Measurements from ENCODE around the gene CISH. TPM values are rescaled to one million over a fixed set of nuclear protein-coding genes. Genes with fewer than 3 reads are reported as not detected.
A peak's percentile ranks its signal among the peaks of the same experiment; 100 is the strongest.

Gene CISH
- total RNA-seq, 5 donors from 2014 or later (not counting 1 experiment from before 2014, with no cell fraction given) = 37.4 to 217 (median 190) TPM

DNA sequence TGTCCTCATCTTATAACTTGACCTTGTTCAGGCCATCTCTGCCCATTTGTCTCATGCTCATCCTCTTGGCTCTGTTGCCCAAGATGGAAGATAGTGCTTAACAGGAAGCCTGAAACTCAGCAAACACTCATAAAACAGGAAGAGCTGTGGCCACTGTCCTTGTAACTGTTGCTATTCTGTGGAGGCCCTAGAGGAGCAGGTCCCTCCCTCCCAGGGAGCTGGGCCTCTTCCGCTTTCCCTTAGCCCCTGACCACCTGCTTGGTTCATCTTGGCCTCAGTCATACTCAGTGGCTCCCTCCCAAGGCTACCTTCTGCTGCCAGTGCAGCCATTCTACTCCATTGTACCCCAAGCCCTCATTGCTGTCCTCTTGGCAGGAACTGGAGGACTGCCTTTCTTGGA, 8.8 kb upstream of the CISH start:
- peak overlapping the region; percentile 21 to 99 (median 46) for H3K4me3 Mint-ChIP-seq
- Histone ChIP-seq H3K9me3 (no peaks in the 10 kb centered on the region), H3K4me3 (ENCODE audit: control insufficient read depth in 1 of 2, extremely low read depth in 1 of 2, low read length in 1 of 2) (peak overlapping the region in 1 of 2 donors; percentile 25), H3K27ac (ENCODE audit: low read length) (peak overlapping the region; percentile 58), H3K4me1 (ENCODE audit: control insufficient read depth in 1 of 2, extremely low read depth in 1 of 2, insufficient read depth in 2 of 2, low read length in 2 of 2) (peaks cover 51 to 97% of the 10 kb centered on the region in 2 experiments), H3K27me3 (replicated peaks in 1 of 2; ENCODE audit: control insufficient read depth in 2 of 2, extremely low read depth in 1 of 2, insufficient read depth in 2 of 2, low read length in 1 of 2) (no peaks in the 10 kb centered on the region), H3K36me3 (ENCODE audit: control insufficient read depth in 2 of 2, extremely low read depth in 1 of 2, insufficient read depth in 1 of 2, low read length in 1 of 2) (peaks cover 3 to 17% of the 10 kb centered on the region in 2 donors)
- no peak for DNase-seq
- H3K36me3 Mint-ChIP-seq = peaks cover 7% of the 10 kb centered on the region
- H3K4me1 Mint-ChIP-seq = peaks cover 82 to 86% (median 84%) of the 10 kb centered on the region in 3 donors
- no peaks in the 10 kb centered on the region for H3K9me3 Mint-ChIP-seq
- WGBS (ENCODE audit: insufficient coverage) = 29% methylated on average over 1 of the region's 1 CpG
- no peak for ATAC-seq (replicated peaks in 1 of 4)
- H3K27me3 Mint-ChIP-seq = no peaks in the 10 kb centered on the region
- CTCF ChIA-PET = interaction anchor here (0.6 to 1.5 kb wide), 4 partner anchors 33 to 815 kb away, joined by 3 to 4 read pairs (median 4); no protein-coding TSS in a partner anchor
- POLR2A ChIA-PET = no interaction called here
- H3K27ac Mint-ChIP-seq = peak overlapping the region; percentile 95 to 96

DNA sequence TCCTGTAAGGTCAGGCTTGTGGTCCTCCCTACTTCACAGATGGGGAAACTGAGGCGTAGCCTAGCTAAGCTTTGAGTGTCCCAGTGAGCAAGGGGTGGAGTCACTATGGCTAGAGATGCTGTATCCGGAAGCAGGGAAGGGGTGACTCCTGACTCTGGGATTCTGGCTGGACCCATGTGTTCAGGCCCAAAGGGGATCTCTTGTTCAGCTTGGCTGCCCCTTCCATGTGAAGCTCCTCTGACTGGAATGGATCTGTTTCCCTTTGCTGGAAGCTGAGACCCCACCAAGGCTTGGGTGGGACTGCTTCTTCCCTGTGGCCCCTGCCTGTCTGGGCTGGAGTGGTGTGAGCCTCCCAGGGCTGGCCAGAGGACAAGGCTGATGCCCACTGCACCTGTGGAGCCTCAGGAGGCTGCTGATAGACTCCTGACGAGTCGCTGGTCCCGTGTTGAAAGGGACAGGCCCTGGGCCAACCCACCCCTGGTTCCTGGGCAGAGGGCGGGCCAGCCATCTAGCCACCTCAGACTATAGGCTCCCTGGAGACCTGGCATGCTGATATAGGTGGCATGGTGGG, 6.4 kb upstream of the CISH start:
- H3K9me3 ChIP-seq = no peaks in the 10 kb centered on the region
- H3K36me3 ChIP-seq (ENCODE audit: control insufficient read depth in 2 of 2, extremely low read depth in 1 of 2, insufficient read depth in 1 of 2, low read length in 1 of 2) = peaks cover 3 to 15% of the 10 kb centered on the region in 2 donors
- Mint-ChIP-seq H3K27me3 (no peaks in the 10 kb centered on the region), H3K4me1 (peaks cover 66 to 81% (median 75%) of the 10 kb centered on the region in 3 donors), H3K27ac (peak overlapping the region; percentile 95 to 96), H3K36me3 (peaks cover 7% of the 10 kb centered on the region), H3K9me3 (no peaks in the 10 kb centered on the region), H3K4me3 (peak overlapping the region; percentile 78 to 99 (median 90))
- DNase-seq = no peak
- H3K4me3 ChIP-seq (ENCODE audit: control insufficient read depth in 1 of 2, extremely low read depth in 1 of 2, low read length in 1 of 2) = peak overlapping the region; percentile 88 to 93
- ATAC-seq (replicated peaks in 1 of 4) = no peak
- WGBS (ENCODE audit: insufficient coverage) = 10% methylated on average over 2 of the region's 6 CpGs
- no peaks in the 10 kb centered on the region for H3K27me3 ChIP-seq (replicated peaks in 1 of 2; ENCODE audit: control insufficient read depth in 2 of 2, extremely low read depth in 1 of 2, insufficient read depth in 2 of 2, low read length in 1 of 2)
- POLR2A ChIA-PET = no interaction called here
- H3K27ac ChIP-seq (ENCODE audit: low read length) = peak overlapping the region; percentile 72
- H3K4me1 ChIP-seq (ENCODE audit: control insufficient read depth in 1 of 2, extremely low read depth in 1 of 2, insufficient read depth in 2 of 2, low read length in 2 of 2) = peaks cover 39 to 91% of the 10 kb centered on the region in 2 experiments
- CTCF ChIA-PET = interaction anchor here in 1 of 2 donors (1.1 to 7.0 kb wide), 3 partner anchors 47 to 767 kb away, joined by 3 to 139 read pairs (median 17); partner anchors contain the start of genes HEMK1 and MANF

- POLR2A ChIA-PET = interaction anchor here in 1 of 2 donors (0.5 kb wide), 1 partner anchor 782 kb away, joined by 3 read pairs; no protein-coding TSS in a partner anchor
- H3K27ac Mint-ChIP-seq = peak within 1 kb of the TSS; percentile 96 to 98
- H3K27me3 ChIP-seq (replicated peaks in 1 of 2; ENCODE audit: control insufficient read depth in 2 of 2, extremely low read depth in 1 of 2, insufficient read depth in 2 of 2, low read length in 1 of 2) = no peaks in the 10 kb centered on the region
- ATAC-seq (replicated peaks in 1 of 4) (peak; percentile 7 to 13 (median 10)), DNase-seq (peak in 10 of 35 experiments; percentile 25 to 55 (median 39))
- no peaks in the 10 kb centered on the region for H3K9me3 Mint-ChIP-seq
- peak within 1 kb of the TSS; percentile 88 to 93 for H3K4me3 ChIP-seq (ENCODE audit: control insufficient read depth in 1 of 2, extremely low read depth in 1 of 2, low read length in 1 of 2)
- under 1% methylated on average over 49 of the region's 58 CpGs for WGBS (ENCODE audit: insufficient coverage)
- H3K4me1 ChIP-seq (ENCODE audit: control insufficient read depth in 1 of 2, extremely low read depth in 1 of 2, insufficient read depth in 2 of 2, low read length in 2 of 2) = peaks cover 45 to 91% of the 10 kb centered on the region in 2 experiments
- peak within 1 kb of the TSS; percentile 72 for H3K27ac ChIP-seq (ENCODE audit: low read length)
- peaks cover 8% of the 10 kb centered on the region for H3K36me3 Mint-ChIP-seq
- CTCF ChIA-PET = interaction anchor here (1.1 to 7.0 kb wide), 10 partner anchors 16 to 768 kb away, joined by 5 to 139 read pairs (median 8); partner anchors contain the start of genes C3orf18 (in 1 of the 2), HEMK1 (in 1 of the 2) and MANF (in 1 of the 2)
- H3K36me3 ChIP-seq (ENCODE audit: control insufficient read depth in 2 of 2, extremely low read depth in 1 of 2, insufficient read depth in 1 of 2, low read length in 1 of 2) = peaks cover 3 to 9% of the 10 kb centered on the region in 2 donors
- H3K9me3 ChIP-seq = no peaks in the 10 kb centered on the region
- peak within 1 kb of the TSS; percentile 78 to 99 (median 96) for H3K4me3 Mint-ChIP-seq
- H3K4me1 Mint-ChIP-seq = peaks cover 66 to 81% (median 74%) of the 10 kb centered on the region in 3 donors
- no peaks in the 10 kb centered on the region for H3K27me3 Mint-ChIP-seq
Observed at GRCh38 chr3:50617096-50617791, 5.7 kb upstream of the CISH start, which contains the start of gene MAPKAPK3. MAPKAPK3 (plus strand) TSS chr3:50617151; CDS start chr3:50617566, 415 bp downstream.

DNA sequence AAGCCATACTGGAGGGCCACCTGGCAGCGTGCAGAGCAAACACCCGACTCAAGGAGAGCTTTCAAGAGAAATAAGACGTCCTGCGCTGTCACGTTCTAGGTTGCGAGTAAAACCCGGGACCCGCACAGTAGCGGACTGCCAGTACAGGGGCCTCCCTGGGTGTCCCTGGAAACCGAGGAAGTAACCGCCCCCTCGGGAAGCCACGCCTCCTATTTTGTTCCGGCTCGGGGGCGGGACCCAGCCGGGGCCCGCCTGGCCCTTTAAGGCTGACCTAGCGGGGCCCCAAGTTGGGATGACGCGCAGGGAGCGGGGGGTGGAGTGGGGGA, 5.2 kb upstream of the CISH start:
- Mint-ChIP-seq H3K36me3 (peaks cover 10% of the 10 kb centered on the region), H3K27ac (peak overlapping the region; percentile 86 to 98), H3K27me3 (no peaks in the 10 kb centered on the region), H3K4me3 (peak overlapping the region; percentile 78 to 99 (median 96)), H3K9me3 (no peaks in the 10 kb centered on the region), H3K4me1 (peaks cover 64 to 80% (median 74%) of the 10 kb centered on the region in 3 donors)
- Histone ChIP-seq H3K27ac (ENCODE audit: low read length) (peak overlapping the region; percentile 14), H3K27me3 (replicated peaks in 1 of 2; ENCODE audit: control insufficient read depth in 2 of 2, extremely low read depth in 1 of 2, insufficient read depth in 2 of 2, low read length in 1 of 2) (no peaks in the 10 kb centered on the region), H3K36me3 (ENCODE audit: control insufficient read depth in 2 of 2, extremely low read depth in 1 of 2, insufficient read depth in 1 of 2, low read length in 1 of 2) (peaks cover 3 to 8% of the 10 kb centered on the region in 2 donors), H3K4me3 (ENCODE audit: control insufficient read depth in 1 of 2, extremely low read depth in 1 of 2, low read length in 1 of 2) (peak overlapping the region; percentile 87 to 93), H3K4me1 (ENCODE audit: control insufficient read depth in 1 of 2, extremely low read depth in 1 of 2, insufficient read depth in 2 of 2, low read length in 2 of 2) (peaks cover 45 to 91% of the 10 kb centered on the region in 2 experiments), H3K9me3 (no peaks in the 10 kb centered on the region)
- DNase-seq (peak; percentile 84 to 97 (median 90)), ATAC-seq (replicated peaks in 1 of 4) (peak; percentile 61 to 71 (median 66))
- under 1% methylated on average over 10 of the region's 22 CpGs for WGBS (ENCODE audit: insufficient coverage)
- ChIA-PET POLR2A (interaction anchor here in 1 of 2 donors (1.2 kb wide), 1 partner anchor 27 kb away, joined by 7 read pairs; no protein-coding TSS in a partner anchor), CTCF (interaction anchor here (0.6 to 7.0 kb wide), 13 partner anchors 15 to 818 kb away, joined by 3 to 139 read pairs (median 7); partner anchors contain the start of genes C3orf18 (in 1 of the 2), HEMK1 (in 1 of the 2) and MANF (in 1 of the 2))

DNA sequence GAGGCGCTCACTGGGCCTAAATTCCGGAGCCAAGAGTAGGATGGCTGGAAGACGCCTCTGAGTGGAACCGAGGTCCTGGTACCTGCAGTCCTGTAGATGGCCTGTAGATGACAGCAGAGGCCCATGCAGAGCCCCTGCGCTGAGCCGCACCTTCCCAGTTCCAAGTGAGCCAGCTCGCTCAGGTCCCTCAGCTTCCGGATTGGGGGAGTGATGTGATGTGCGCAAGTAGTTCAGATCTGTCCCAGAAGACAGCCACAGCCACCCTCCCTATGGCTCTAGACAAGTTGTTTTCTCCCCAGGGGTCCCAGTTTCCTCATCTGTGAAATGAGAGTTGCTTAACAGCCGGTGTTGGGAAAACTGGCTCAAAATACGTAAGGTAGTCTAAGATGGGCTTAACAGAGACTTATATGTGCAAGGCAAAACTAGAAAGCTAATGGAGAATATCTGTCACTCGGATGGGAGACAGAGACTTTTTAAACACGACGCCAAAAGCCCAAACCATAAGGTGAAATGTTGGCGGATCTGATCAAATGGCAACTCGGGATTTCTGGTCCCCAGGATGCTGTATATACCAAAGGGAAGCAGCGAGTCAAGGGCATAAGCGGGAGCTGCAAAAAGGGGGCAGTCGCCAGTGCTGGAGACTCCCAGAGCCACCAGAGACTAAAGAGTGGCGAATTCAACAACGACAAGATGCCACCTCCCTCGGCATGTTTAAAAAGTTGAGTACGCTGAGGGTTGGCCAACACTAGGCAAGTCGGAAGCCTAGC, 4.6 kb upstream of the CISH start:
- WGBS (ENCODE audit: insufficient coverage) = 0% methylated on average over 19 of the region's 24 CpGs
- Mint-ChIP-seq H3K27ac (peak overlapping the region; percentile 86 to 98), H3K4me3 (peak overlapping the region; percentile 78 to 99 (median 96)), H3K4me1 (peaks cover 61 to 77% (median 72%) of the 10 kb centered on the region in 3 donors), H3K9me3 (no peaks in the 10 kb centered on the region), H3K27me3 (no peaks in the 10 kb centered on the region), H3K36me3 (peaks cover 10% of the 10 kb centered on the region)
- no peaks in the 10 kb centered on the region for H3K27me3 ChIP-seq (replicated peaks in 1 of 2; ENCODE audit: control insufficient read depth in 2 of 2, extremely low read depth in 1 of 2, insufficient read depth in 2 of 2, low read length in 1 of 2)
- CTCF ChIA-PET = interaction anchor here (0.6 to 7.8 kb wide), 21 partner anchors 10 to 1049 kb away, joined by 3 to 139 read pairs (median 5); partner anchors contain the start of genes C3orf18 (in 2 of the 2), HEMK1 (in 2 of the 2) and MANF (in 1 of the 2)
- H3K27ac ChIP-seq (ENCODE audit: low read length) = peak overlapping the region; percentile 14
- H3K36me3 ChIP-seq (ENCODE audit: control insufficient read depth in 2 of 2, extremely low read depth in 1 of 2, insufficient read depth in 1 of 2, low read length in 1 of 2) = peaks cover 3 to 5% of the 10 kb centered on the region in 2 donors
- DNase-seq (peak; percentile 58 to 90 (median 72)), ATAC-seq (replicated peaks in 1 of 4) (peak; percentile 14 to 40 (median 27))
- peaks cover 45 to 87% of the 10 kb centered on the region in 2 experiments for H3K4me1 ChIP-seq (ENCODE audit: control insufficient read depth in 1 of 2, extremely low read depth in 1 of 2, insufficient read depth in 2 of 2, low read length in 2 of 2)
- POLR2A ChIA-PET = interaction anchor here in 1 of 2 donors (1.2 kb wide), 1 partner anchor 27 kb away, joined by 7 read pairs; no protein-coding TSS in a partner anchor
- H3K4me3 ChIP-seq (ENCODE audit: control insufficient read depth in 1 of 2, extremely low read depth in 1 of 2, low read length in 1 of 2) = peak overlapping the region; percentile 87 to 93
- H3K9me3 ChIP-seq = no peaks in the 10 kb centered on the region

Measured in T-cell (primary cell).